IMR-90 (cell line): ENCODE data around the gene TMEFF1. TPM values are rescaled to one million over a fixed set of nuclear protein-coding genes. Genes with fewer than 3 reads are reported as not detected.

Source experiments
- ATAC-seq: fragments of 200-7000 bp; cut with Tn5 transposase; 2 replicates; pipeline ENCODE4 v1.9.1; 2020; ENCODE audit warnings: low read depth, mild to moderate bottlenecking, moderate library complexity
- BruUV-seq: library from RNA; stranded (reverse); fragments of 400-500 nt; replicated peaks from 2 replicates; lab custom pipeline; 2021; lab: Mats Ljungman, UMichigan
- CTCF ChIA-PET: fragments of 300-600 bp; formaldehyde crosslinking; extraction: SDS; loops from one replicate; lab custom pipeline; 2021; ENCODE audit warnings: antibody characterized with exemption; lab: Yijun Ruan, JAX
- POLR2A ChIA-PET: fragments of 300-600 bp; sonication (Branson Sonifier 250); formaldehyde crosslinking; loops from one replicate; lab custom pipeline; 2022; ENCODE audit warnings: antibody characterized with exemption; ENCODE audit not compliant: unreplicated experiment; lab: Charles Lee
- DNase-seq: peaks from one replicate; pipeline ENCODE4 v3.0.0; 2013
- H2AFZ ChIP-seq: replicated peaks from 2 replicates; pipeline ENCODE3; 2013; ENCODE audit warnings: low read length, mild to moderate bottlenecking; ENCODE audit not compliant: poor library complexity
- H2AK5ac ChIP-seq: 2 replicates; pipeline ENCODE4 v1.6.1; 2013; ENCODE audit warnings: low read depth, low read length, inconsistent platforms
- H2AK9ac ChIP-seq: replicated peaks from 2 replicates; pipeline ENCODE3; 2013; ENCODE audit warnings: mild to moderate bottlenecking, low read depth, low read length, moderate library complexity; ENCODE audit not compliant: poor library complexity
- H2BK120ac ChIP-seq: 2 replicates; pipeline ENCODE4 v1.6.1; 2013; ENCODE audit warnings: low read depth, low read length, inconsistent platforms
- H2BK15ac ChIP-seq: 3 replicates; pipeline ENCODE4 v1.6.1; 2013; ENCODE audit warnings: low read depth, low read length, inconsistent platforms
- H2BK20ac ChIP-seq: 2 replicates; pipeline ENCODE4 v1.6.1; 2013; ENCODE audit warnings: low read depth, mild to moderate bottlenecking, inconsistent platforms, low read length, moderate library complexity
- H2BK5ac ChIP-seq: 2 replicates; pipeline ENCODE4 v1.6.1; 2013; ENCODE audit warnings: mild to moderate bottlenecking, low read depth, low read length, inconsistent platforms; ENCODE audit not compliant: poor library complexity, severe bottlenecking
- H3K14ac ChIP-seq: replicated peaks from 2 replicates; pipeline ENCODE4 v1.6.1; 2013; ENCODE audit warnings: low read depth, low read length, inconsistent platforms
- H3K18ac ChIP-seq: 2 replicates; pipeline ENCODE4 v1.6.1; 2013; ENCODE audit warnings: low read depth, low read length, control low read depth
- H3K23ac ChIP-seq: 2 replicates; pipeline ENCODE4 v1.6.1; 2013; ENCODE audit warnings: low read depth, low read length, inconsistent platforms
- H3K27ac ChIP-seq: 2 replicates; pipeline ENCODE4 v1.5.1; 2013; ENCODE audit warnings: mild to moderate bottlenecking, control low read depth, low read length; ENCODE audit not compliant: insufficient read depth
- H3K27me3 ChIP-seq: 2 replicates; pipeline ENCODE4 v1.6.1; 2013; ENCODE audit warnings: low read length; ENCODE audit not compliant: control insufficient read depth, insufficient read depth
- H3K36me3 ChIP-seq: 2 replicates; pipeline ENCODE4 v1.6.1; 2013; ENCODE audit warnings: low read length, mixed read lengths; ENCODE audit not compliant: control insufficient read depth, insufficient read depth
- H3K4ac ChIP-seq: 2 replicates; pipeline ENCODE4 v1.6.1; 2013; ENCODE audit warnings: low read depth, low read length, inconsistent platforms
- H3K4me1 ChIP-seq: 2 replicates; pipeline ENCODE4 v1.6.1; 2013; ENCODE audit warnings: low read length, mixed read lengths; ENCODE audit not compliant: control insufficient read depth, insufficient read depth
- H3K4me2 ChIP-seq: 2 replicates; pipeline ENCODE4 v1.6.1; 2013; ENCODE audit warnings: low read depth, mild to moderate bottlenecking, control low read depth, low read length, moderate library complexity
- H3K4me3 ChIP-seq: 2 replicates; pipeline ENCODE4 v1.5.1; 2013; ENCODE audit warnings: low read depth, mild to moderate bottlenecking, control low read depth, low read length, moderate library complexity; ENCODE audit not compliant: insufficient read depth
- H3K56ac ChIP-seq: 2 replicates; pipeline ENCODE4 v1.6.1; 2013; ENCODE audit warnings: low read length, inconsistent platforms; ENCODE audit not compliant: insufficient read depth; ENCODE audit errors: extremely low read depth
- H3K79me1 ChIP-seq, 2 experiments: 2 replicates each; pipeline ENCODE4 v1.6.1; 2013; ENCODE audit warnings: low read length in 2 of 2, inconsistent platforms in 1 of 2, low read depth in 1 of 2
- H3K9ac ChIP-seq: 2 replicates; pipeline ENCODE4 v1.6.1; 2013; ENCODE audit warnings: low read depth, low read length, control low read depth
- H3K9me1 ChIP-seq: 2 replicates; pipeline ENCODE4 v1.6.1; 2013; ENCODE audit warnings: low read length, inconsistent platforms; ENCODE audit not compliant: insufficient read depth
- H3K9me3 ChIP-seq: 2 replicates; pipeline ENCODE4 v1.6.1; 2013; ENCODE audit warnings: low read length; ENCODE audit not compliant: control insufficient read depth, insufficient read depth
- H4K20me1 ChIP-seq: 2 replicates; pipeline ENCODE4 v1.6.1; 2013; ENCODE audit warnings: low read length, inconsistent platforms; ENCODE audit not compliant: insufficient read depth
- H4K5ac ChIP-seq: 2 replicates; pipeline ENCODE4 v1.6.1; 2013; ENCODE audit warnings: mild to moderate bottlenecking, low read depth, low read length, control low read depth
- H4K8ac ChIP-seq, 2 experiments: 2 replicates each; pipeline ENCODE4 v1.6.1; 2013; ENCODE audit warnings: low read depth in 2 of 2, low read length in 2 of 2, control low read depth in 1 of 2, inconsistent platforms in 1 of 2
- H4K91ac ChIP-seq: 2 replicates; pipeline ENCODE4 v1.6.1; 2013; ENCODE audit warnings: low read depth, low read length, inconsistent platforms; ENCODE audit not compliant: insufficient read depth
- BHLHE40 ChIP-seq: fragments of 150-350 bp; IDR thresholded peaks from 2 replicates; pipeline ENCODE4 v1.6.1; 2016; ENCODE audit warnings: mild to moderate bottlenecking, low read depth, low read length
- CEBPB ChIP-seq: IDR thresholded peaks from 2 replicates; pipeline ENCODE4 v1.6.1; 2012; ENCODE audit warnings: low read depth, low read length, improper control_type of control experiment
- CHD1 ChIP-seq: IDR thresholded peaks from 2 replicates; pipeline ENCODE4 v1.6.1; 2012; ENCODE audit warnings: low read depth, low read length, improper control_type of control experiment
- CTCF ChIP-seq: conservative IDR thresholded peaks from 2 replicates; pipeline ENCODE4 v1.5.1; 2012; ENCODE audit warnings: mild to moderate bottlenecking, low read depth, low read length, improper control_type of control experiment
- ELK1 ChIP-seq: fragments of 150-350 bp; IDR thresholded peaks from 2 replicates; pipeline ENCODE4 v1.6.1; 2016; ENCODE audit warnings: low read depth, mild to moderate bottlenecking, low read length, moderate library complexity, borderline replicate concordance
- FOS ChIP-seq: fragments of 150-350 bp; IDR thresholded peaks from 2 replicates; pipeline ENCODE4 v1.6.1; 2016; ENCODE audit warnings: low read depth, low read length
- MAFK ChIP-seq: IDR thresholded peaks from 2 replicates; pipeline ENCODE4 v1.6.1; 2012; ENCODE audit warnings: low read depth, low read length, improper control_type of control experiment
- MAZ ChIP-seq: IDR thresholded peaks from 2 replicates; pipeline ENCODE4 v1.6.1; 2012; ENCODE audit warnings: low read depth, mild to moderate bottlenecking, low read length, improper control_type of control experiment, moderate library complexity, borderline replicate concordance
- MXI1 ChIP-seq: IDR thresholded peaks from 2 replicates; pipeline ENCODE4 v1.6.1; 2012; ENCODE audit warnings: low read depth, mild to moderate bottlenecking, low read length, moderate library complexity, borderline replicate concordance
- NFE2L2 ChIP-seq: fragments of 150-350 bp; IDR thresholded peaks from 2 replicates; pipeline ENCODE4 v1.6.1; 2016; ENCODE audit warnings: low read depth, mild to moderate bottlenecking, low read length
- POLR2A ChIP-seq: IDR thresholded peaks from 2 replicates; pipeline ENCODE4 v1.6.1; 2012; ENCODE audit warnings: mild to moderate bottlenecking, low read depth, low read length
- RAD21 ChIP-seq: IDR thresholded peaks from 2 replicates; pipeline ENCODE4 v1.6.1; 2012; ENCODE audit warnings: low read length, improper control_type of control experiment
- RCOR1 ChIP-seq: IDR thresholded peaks from 2 replicates; pipeline ENCODE4 v1.6.1; 2012; ENCODE audit warnings: mild to moderate bottlenecking, low read length, improper control_type of control experiment; ENCODE audit not compliant: insufficient replicate concordance
- RFX5 ChIP-seq: IDR thresholded peaks from 2 replicates; pipeline ENCODE4 v1.8.0; 2012; ENCODE audit warnings: low read depth, mild to moderate bottlenecking, low read length, moderate library complexity
- SMC3 ChIP-seq: fragments of 150-350 bp; IDR thresholded peaks from 2 replicates; pipeline ENCODE4 v1.6.1; 2016; ENCODE audit warnings: low read depth, mild to moderate bottlenecking, antibody characterized with exemption, low read length, moderate library complexity
- WGBS, 2 experiments: methylation state at CpG; one replicate each; pipeline versions ENCODE4 v1.1.5 to v1.1.7; 2013; ENCODE audit warnings: missing lambda C conversion rate in 2 of 2; ENCODE audit not compliant: insufficient read length in 1 of 2; ENCODE audit errors: extremely low coverage in 2 of 2; 5-methylcytosine and 5-hydroxymethylcytosine counted together
- dilution Hi-C: fragments of 300-500 bp; cut with HindIII; formaldehyde crosslinking; loops from one replicate; pipeline ENCODE4 v1.14.3; 2018; ENCODE audit warnings: low sequenced_read_pairs; ENCODE audit not compliant: unreplicated experiment
- in situ Hi-C: fragments of 300-500 bp; cut with MboI; formaldehyde crosslinking; loops from 3 replicates; pipeline ENCODE4 v1.14.3; 2019; ENCODE audit warnings: low sequenced_read_pairs, inconsistent platforms, mixed read lengths
- intact Hi-C: fragments of 100-400 bp; cut with micrococcal nuclease; formaldehyde crosslinking; loops from 2 replicates; pipeline ENCODE4 v1.10.0; 2022
- polyA plus RNA-seq, 3 experiments: library from polyadenylated mRNA; depleted of rRNA; stranded (reverse); fragments of >200 nt; gene quantifications; 2 replicates each; pipeline ENCODE4 v1.2.3, GENCODE V29; 2012; ENCODE audit warnings: low replicate concordance in 1 of 3
- total RNA-seq: library from RNA; depleted of rRNA; stranded (reverse); fragments of >200 nt; gene quantifications from 2 replicates; pipeline ENCODE4 v1.2.3, GENCODE V29; 2012
- TF ChIP-seq, protein P1 (sequence below): fragments of 150-350 bp; IDR thresholded peaks from 2 replicates; pipeline ENCODE4 v1.6.1; 2017; ENCODE audit warnings: mild to moderate bottlenecking, antibody characterized with exemption, low read length, low read depth

The TMEFF1 gene
- total and polyA plus RNA-seq, 2 of the 4 experiments (the other 2 are of a cell fraction) = 0.62 to 0.90 TPM

DNA sequence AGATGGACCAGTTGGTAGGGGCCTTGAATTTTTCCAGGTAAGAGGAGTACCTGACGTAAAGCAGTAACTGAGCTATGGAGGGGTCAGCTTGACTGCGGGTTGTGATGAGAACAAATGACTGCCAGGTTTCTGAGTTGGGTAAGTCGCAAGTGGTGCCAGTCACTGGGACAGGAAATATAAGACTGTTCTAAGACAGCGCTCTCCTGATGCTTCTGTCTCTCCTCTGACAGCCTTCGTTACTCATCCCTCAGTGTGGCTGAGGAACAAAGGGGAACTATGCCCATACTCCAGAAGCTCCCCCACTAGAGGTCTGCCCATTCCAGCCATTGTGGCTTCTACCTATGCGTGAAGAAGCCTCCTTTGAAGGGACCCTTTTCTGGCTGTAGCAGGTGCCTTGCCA is 118.2 kb downstream of the TMEFF1 start:
- Histone ChIP-seq H2BK15ac (0 out of 3 replicates have a peak overlapping the region, but pooled peaks have one; percentile 0), H3K79me1 (peaks cover 0 to 9% of the 10 kb centered on the region in 2 experiments; a peak in 2 of 4 replicates), H3K27ac (no peak overlapping the region), H2AK5ac (peak overlapping the region; percentile 47), H3K9me3 (no peaks in the 10 kb centered on the region), H3K56ac (no peak overlapping the region), H2BK20ac (peak overlapping the region; percentile 39; the same call in 1 of the 2 replicates), H3K23ac (no peak overlapping the region), H4K5ac (no peak overlapping the region), H3K27me3 (no peaks in the 10 kb centered on the region), H3K9ac (no peak overlapping the region), H4K8ac (no peak overlapping the region), H3K4me3 (no peak overlapping the region), H2BK5ac (no peak overlapping the region), H3K9me1 (peaks cover 13% of the 10 kb centered on the region), H4K91ac (no peak overlapping the region), H3K4ac (peak overlapping the region; percentile 33), H3K14ac (peak overlapping the region; percentile 37), H3K4me2 (no peak overlapping the region), H4K20me1 (no peaks in the 10 kb centered on the region), H2AFZ (no peak overlapping the region), H3K4me1 (peaks cover 14% of the 10 kb centered on the region), H2AK9ac (no peak overlapping the region), H2BK120ac (peak overlapping the region; percentile 44; the same call in 1 of the 2 replicates), H3K18ac (no peak overlapping the region), H3K36me3 (no peaks in the 10 kb centered on the region)
- no peak for ATAC-seq
- no TSS peak for BruUV-seq
- ChIA-PET POLR2A (no interaction called here), CTCF (interaction anchor here (0.5 kb wide), 1 partner anchor 1409 kb away, joined by 7 read pairs; no protein-coding TSS in a partner anchor)
- WGBS, 2 experiments = 97% methylated on average over 3 of the region's 6 CpGs; no CpG with 5 or more reads in 1 of the 2 experiments
- in situ Hi-C loops (loop anchor here (25.0 kb wide), 2 partner anchors 554 to 1404 kb away; no protein-coding TSS in a partner anchor), dilution Hi-C loops (no loop called here), intact Hi-C loops (loop anchor here (5.0 to 10.0 kb wide), 5 partner anchors 84 to 1326 kb away; partner anchors contain the start of genes ERP44, INVS and MSANTD3)
- DNase-seq = no peak
- TF ChIP-seq ELK1 (no peak), MAZ (no peak), MAFK (no peak), SMC3 (no peak), NFE2L2 (no peak), CTCF (no peak), BHLHE40 (no peak), POLR2A (no peak), RAD21 (no peak), CHD1 (no peak), FOS (no peak), MXI1 (no peak), RCOR1 (no peak), RFX5 (no peak), CEBPB (no peak)
- TF ChIP-seq, protein P1, sequence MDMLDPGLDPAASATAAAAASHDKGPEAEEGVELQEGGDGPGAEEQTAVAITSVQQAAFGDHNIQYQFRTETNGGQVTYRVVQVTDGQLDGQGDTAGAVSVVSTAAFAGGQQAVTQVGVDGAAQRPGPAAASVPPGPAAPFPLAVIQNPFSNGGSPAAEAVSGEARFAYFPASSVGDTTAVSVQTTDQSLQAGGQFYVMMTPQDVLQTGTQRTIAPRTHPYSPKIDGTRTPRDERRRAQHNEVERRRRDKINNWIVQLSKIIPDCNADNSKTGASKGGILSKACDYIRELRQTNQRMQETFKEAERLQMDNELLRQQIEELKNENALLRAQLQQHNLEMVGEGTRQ = no peak
